Bone marrow (tissue), 2 donors: ENCODE data around the gene IFNL3.

Source experiments
- DNase-seq, 2 donors: peaks; one replicate each; lab custom pipeline; 2025; lab: John Stamatoyannopoulos, UW

The IFNL3 gene

GRCh38 chr19:39193803-39194202 is 51.0 kb downstream of the IFNL3 start:
- no peak for DNase-seq
